Measurements from ENCODE around the gene NUDT22. TPM values are rescaled to one million over a fixed set of nuclear protein-coding genes. Genes with fewer than 3 reads are reported as not detected.

NUDT22 gene
- total RNA-seq, 1 donor from 2014 or later, result 47.9 TPM

GRCh38 chr11:64253481-64253880 lies 27.4 kb downstream of the NUDT22 start:
- H3K4me3 Mint-ChIP-seq, result peak overlapping the region; percentile 70
- TF ChIP-seq CTCF (conservative IDR thresholded peaks at IDR 0.05), result no peak
- H3K27me3 Mint-ChIP-seq, result no peaks in the 10 kb centered on the region
- H3K4me1 Mint-ChIP-seq (ENCODE audit: unreplicated experiment), result peaks cover 15% of the 10 kb centered on the region
- H3K36me3 Mint-ChIP-seq, result no peaks in the 10 kb centered on the region
- H3K27ac Mint-ChIP-seq, result peak overlapping the region; percentile 53
- no peak for DNase-seq (ENCODE audit: extremely low spot score, unreplicated experiment)
- H3K9me3 Mint-ChIP-seq, result no peaks in the 10 kb centered on the region

- Mint-ChIP-seq H3K4me3 (peak overlapping the region; percentile 55), H3K27me3 (no peaks in the 10 kb centered on the region), H3K9me3 (no peaks in the 10 kb centered on the region), H3K27ac (peak overlapping the region; percentile 53), H3K36me3 (peaks cover 1% of the 10 kb centered on the region), H3K4me1 (ENCODE audit: unreplicated experiment) (peaks cover 15% of the 10 kb centered on the region)
- DNase-seq (ENCODE audit: extremely low spot score, unreplicated experiment), result no peak
- TF ChIP-seq CTCF (conservative IDR thresholded peaks at IDR 0.05), result no peak
Measured at GRCh38 chr11:64254326-64254725, 28.3 kb downstream of the NUDT22 start.

GRCh38 chr11:64255135-64256128 lies 29.4 kb downstream of the NUDT22 start:
- H3K27me3 Mint-ChIP-seq, result no peaks in the 10 kb centered on the region
- H3K27ac Mint-ChIP-seq, result no peak overlapping the region
- DNase-seq (ENCODE audit: extremely low spot score, unreplicated experiment), result no peak
- peaks cover 8% of the 10 kb centered on the region for H3K4me1 Mint-ChIP-seq (ENCODE audit: unreplicated experiment)
- peaks cover 11% of the 10 kb centered on the region for H3K36me3 Mint-ChIP-seq
- H3K4me3 Mint-ChIP-seq, result no peak overlapping the region
- H3K9me3 Mint-ChIP-seq, result no peaks in the 10 kb centered on the region
- TF ChIP-seq CTCF (conservative IDR thresholded peaks at IDR 0.05), result no peak

GRCh38 chr11:64256300-64256699 lies 30.2 kb downstream of the NUDT22 start:
- DNase-seq (ENCODE audit: extremely low spot score, unreplicated experiment), result no peak
- Mint-ChIP-seq H3K27ac (no peak overlapping the region), H3K4me3 (no peak overlapping the region), H3K4me1 (ENCODE audit: unreplicated experiment) (peaks cover 8% of the 10 kb centered on the region), H3K9me3 (no peaks in the 10 kb centered on the region), H3K27me3 (no peaks in the 10 kb centered on the region), H3K36me3 (peaks cover 11% of the 10 kb centered on the region)
- no peak for TF ChIP-seq CTCF (conservative IDR thresholded peaks at IDR 0.05)

GRCh38 chr11:64258356-64258755 lies 32.3 kb downstream of the NUDT22 start:
- Mint-ChIP-seq H3K27me3 (no peaks in the 10 kb centered on the region), H3K27ac (no peak overlapping the region), H3K9me3 (no peaks in the 10 kb centered on the region), H3K4me1 (ENCODE audit: unreplicated experiment) (peaks cover 8% of the 10 kb centered on the region), H3K36me3 (peaks cover 11% of the 10 kb centered on the region), H3K4me3 (no peak overlapping the region)
- no peak for DNase-seq (ENCODE audit: extremely low spot score, unreplicated experiment)
- TF ChIP-seq CTCF (conservative IDR thresholded peaks at IDR 0.05), result no peak
